Mammary epithelial cell (primary cell): ENCODE data around the gene UNC13A.

Experiments
- CTCF ChIP-seq, 2 donors: IDR thresholded peaks in 1 of 2; conservative IDR thresholded peaks in 1 of 2; 2 replicates each; pipeline ENCODE4 v1.5.1; 2011 to 2012; ENCODE audit warnings: inconsistent platforms in 2 of 2, low read length in 2 of 2, mild to moderate bottlenecking in 2 of 2, control low read depth in 1 of 2, low read depth in 1 of 2; ENCODE audit not compliant: insufficient read depth in 1 of 2; ENCODE audit errors: extremely low read depth in 1 of 2
- EZH2 ChIP-seq: IDR thresholded peaks from 2 replicates; pipeline ENCODE4 v1.6.1; 2012; ENCODE audit warnings: low read length, inconsistent platforms, borderline replicate concordance

GRCh38 chr19:17686023-17686521, 2.1 kb downstream of the UNC13A start:
- TF ChIP-seq CTCF (conservative IDR thresholded peaks at IDR 0.05 in 1 of 2, IDR thresholded peaks at IDR 0.05 in 1 of 2; ENCODE audit: extremely low read depth in 1 of 2, insufficient read depth in 1 of 2, low read depth in 1 of 2, low read length in 2 of 2), result no peak
- no peak for TF ChIP-seq EZH2
